OCI-LY7 (cell line): ENCODE data around the gene FAM217A. TPM values are rescaled to one million over a fixed set of nuclear protein-coding genes. Genes with fewer than 3 reads are reported as not detected.

Source experiments
- BruUV-seq: library from RNA; stranded (reverse); fragments of 400-500 nt; replicated peaks from 2 replicates; lab custom pipeline; 2021; lab: Mats Ljungman, UMichigan
- CTCF ChIA-PET: fragments of 300-600 bp; sonication (Branson Sonifier 250); formaldehyde crosslinking; loops from one replicate; lab custom pipeline; 2022; ENCODE audit warnings: antibody characterized with exemption; ENCODE audit not compliant: unreplicated experiment; lab: Charles Lee
- POLR2A ChIA-PET: fragments of 300-600 bp; sonication (Branson Sonifier 250); formaldehyde crosslinking; loops from one replicate; lab custom pipeline; 2022; ENCODE audit warnings: antibody characterized with exemption; lab: Charles Lee
- DNase-seq: peaks from one replicate; pipeline ENCODE4 v3.0.0-alpha.2; 2015; ENCODE audit warnings: low spot score
- H2AFZ ChIP-seq: fragments of 200-600 bp; sonication (generic), shearing (Covaris generic); 2 replicates; pipeline ENCODE4 v1.6.1; 2014; ENCODE audit warnings: mild to moderate bottlenecking, antibody characterized with exemption, low read length, moderate library complexity
- H3K27ac ChIP-seq: fragments of 200-600 bp; sonication (generic); 2 replicates; pipeline ENCODE4 v1.5.1; 2014; ENCODE audit warnings: mixed run types, low read depth, mild to moderate bottlenecking, moderate library complexity, low read length, inconsistent platforms; ENCODE audit not compliant: poor library complexity, severe bottlenecking
- H3K36me3 ChIP-seq: fragments of 200-600 bp; sonication (generic); 2 replicates; pipeline ENCODE4 v1.6.1; 2014; ENCODE audit warnings: mild to moderate bottlenecking, antibody characterized with exemption, low read length, moderate library complexity, mixed read lengths; ENCODE audit not compliant: insufficient read depth
- H3K4me1 ChIP-seq: fragments of 200-600 bp; sonication (generic); 2 replicates; pipeline ENCODE4 v1.5.1; 2014; ENCODE audit warnings: mild to moderate bottlenecking, low read length; ENCODE audit not compliant: insufficient read depth, poor library complexity, severe bottlenecking
- H3K4me2 ChIP-seq: fragments of 200-600 bp; sonication (generic); 2 replicates; pipeline ENCODE4 v1.6.1; 2014; ENCODE audit warnings: mild to moderate bottlenecking, low read length
- H3K4me3 ChIP-seq: fragments of 200-600 bp; sonication (generic); 2 replicates; pipeline ENCODE4 v1.5.1; 2014; ENCODE audit warnings: mild to moderate bottlenecking, low read depth, low read length; ENCODE audit not compliant: poor library complexity, severe bottlenecking
- H3K79me2 ChIP-seq: fragments of 200-600 bp; sonication (generic); 2 replicates; pipeline ENCODE4 v1.6.1; 2016; ENCODE audit warnings: low read depth, mild to moderate bottlenecking, low read length, moderate library complexity, mixed read lengths; ENCODE audit not compliant: insufficient read depth
- H3K9me2 ChIP-seq: fragments of 200-600 bp; sonication (generic); 2 replicates; pipeline ENCODE4 v1.6.1; 2016; ENCODE audit warnings: mild to moderate bottlenecking, low read length, mixed read lengths; ENCODE audit not compliant: insufficient read depth
- H3K9me3 ChIP-seq: fragments of 200-600 bp; sonication (generic); 2 replicates; pipeline ENCODE4 v1.6.1; 2014; ENCODE audit warnings: mild to moderate bottlenecking, mixed run types, low read length, mixed read lengths
- H4K20me1 ChIP-seq: fragments of 200-600 bp; sonication (generic); 2 replicates; pipeline ENCODE4 v1.6.1; 2014; ENCODE audit warnings: mild to moderate bottlenecking, antibody characterized with exemption, low read length, moderate library complexity, mixed read lengths; ENCODE audit not compliant: insufficient read depth
- CTCF ChIP-seq: fragments of 200-600 bp; sonication (generic); conservative IDR thresholded peaks from 2 replicates; pipeline ENCODE4 v1.5.1; 2014; ENCODE audit warnings: mild to moderate bottlenecking, antibody characterized with exemption, low read length, moderate library complexity, mixed read lengths
- EZH2phosphoT487 ChIP-seq: fragments of 200-600 bp; sonication (generic); IDR thresholded peaks from 2 replicates; pipeline ENCODE4 v1.6.1; 2018; ENCODE audit warnings: low read depth, borderline replicate concordance, mild to moderate bottlenecking, mixed run types, antibody characterized with exemption, low read length, moderate library complexity, mixed read lengths
- intact Hi-C: fragments of 100-400 bp; cut with micrococcal nuclease; formaldehyde crosslinking; loops from one replicate; pipeline ENCODE4 v1.10.0; 2022; ENCODE audit not compliant: unreplicated experiment
- total RNA-seq, 2 experiments: library from RNA; depleted of rRNA in 1 of 2; stranded (reverse); fragments of >200 nt in 1 of 2; shearing (Covaris generic) in 1 of 2; gene quantifications; 2 replicates each; pipeline ENCODE4 v1.2.3, GENCODE V29; 2014 to 2022

Gene FAM217A
- total RNA-seq, 2 experiments from 2014 or later, result not detected

GRCh38 chr6:4021854-4022695 lies 56.9 kb downstream of the FAM217A start:
- Histone ChIP-seq H3K4me1 (peaks cover 49% of the 10 kb centered on the region), H3K36me3 (peaks cover 43% of the 10 kb centered on the region), H3K27ac (peak overlapping the region; percentile 83), H3K4me3 (peak overlapping the region; percentile 75), H3K9me2 (no peaks in the 10 kb centered on the region), H2AFZ (no peak overlapping the region), H3K4me2 (peak overlapping the region; percentile 98), H4K20me1 (peaks cover 38% of the 10 kb centered on the region), H3K79me2 (peaks cover 80% of the 10 kb centered on the region), H3K9me3 (no peaks in the 10 kb centered on the region)
- TF ChIP-seq EZH2phosphoT487 (no peak), CTCF (no peak; the same call in none of the 2 replicates)
- TSS peak; percentile 66 for BruUV-seq
- POLR2A ChIA-PET, result interaction anchor here (0.6 to 2.3 kb wide), 11 partner anchors 8 to 679 kb away, joined by 3 to 12 read pairs (median 5); partner anchors contain the start of gene ECI2
- intact Hi-C loops, result loop anchor here (1.0 to 10.0 kb wide), 5 partner anchors 113 to 955 kb away; partner anchors contain the start of genes CDYL, ECI2 and RIPK1
- peak; percentile 22 for DNase-seq
- CTCF ChIA-PET, result interaction anchor here (0.8 to 1.9 kb wide), 3 partner anchors 9 to 946 kb away, joined by 3 to 4 read pairs (median 4); no protein-coding TSS in a partner anchor

- Histone ChIP-seq H3K4me1 (peaks cover 45% of the 10 kb centered on the region), H3K27ac (peak overlapping the region; percentile 83), H3K36me3 (peaks cover 35% of the 10 kb centered on the region), H2AFZ (peak overlapping the region; percentile 71; the same call in 1 of the 2 replicates), H3K9me2 (no peaks in the 10 kb centered on the region), H3K9me3 (no peaks in the 10 kb centered on the region), H3K4me2 (peak overlapping the region; percentile 98), H3K4me3 (peak overlapping the region; percentile 75), H4K20me1 (peaks cover 32% of the 10 kb centered on the region), H3K79me2 (peaks cover 80% of the 10 kb centered on the region)
- peak; percentile 92 for DNase-seq
- intact Hi-C loops, result loop anchor here (1.0 to 10.0 kb wide), 5 partner anchors 114 to 954 kb away; partner anchors contain the start of genes CDYL, ECI2 and RIPK1
- TF ChIP-seq EZH2phosphoT487 (no peak), CTCF (peak; percentile 65)
- ChIA-PET CTCF (interaction anchor here (0.6 to 1.9 kb wide), 8 partner anchors 10 to 982 kb away, joined by 3 to 6 read pairs (median 4); no protein-coding TSS in a partner anchor), POLR2A (interaction anchor here (0.6 to 2.3 kb wide), 16 partner anchors 9 to 1041 kb away, joined by 3 to 12 read pairs (median 5); partner anchors contain the start of gene ECI2)
- no TSS peak for BruUV-seq
Observed at GRCh38 chr6:4021133-4021853, 57.6 kb downstream of the FAM217A start.
